Activated CD4-positive, alpha-beta T cell treated with anti-CD3 and anti-CD28 coated beads for 36 hours (primary cell): Measurements from ENCODE around the gene NALCN. TPM values are rescaled to one million over a fixed set of nuclear protein-coding genes. Genes with fewer than 3 reads are reported as not detected.

Source experiments
- ATAC-seq: fragments of 200-7000 bp; cut with Tn5 transposase; one replicate; pipeline ENCODE4 v1.10.0; 2021; ENCODE audit warnings: mild to moderate bottlenecking, moderate library complexity
- CTCF ChIA-PET: fragments of 350-600 bp; sonication (Branson Sonifier 250); formaldehyde crosslinking; loops from one replicate; lab custom pipeline; 2021; ENCODE audit warnings: antibody characterized with exemption; lab: Charles Lee
- POLR2A ChIA-PET: fragments of 350-600 bp; sonication (Branson Sonifier 250); formaldehyde crosslinking; loops from one replicate; lab custom pipeline; 2021; ENCODE audit warnings: antibody characterized with exemption, inconsistent platforms; lab: Charles Lee
- DNase-seq: peaks from one replicate; pipeline ENCODE4 v3.0.0-alpha.2; 2020
- H3K27ac Mint-ChIP-seq: one replicate; pipeline ENCODE4 v1.8.0; 2021; ENCODE audit warnings: mixed read lengths
- H3K27me3 Mint-ChIP-seq: one replicate; pipeline ENCODE4 v1.8.0; 2021; ENCODE audit warnings: mixed read lengths
- H3K36me3 Mint-ChIP-seq: one replicate; pipeline ENCODE4 v1.8.0; 2021; ENCODE audit warnings: low read depth, mixed read lengths
- H3K4me1 Mint-ChIP-seq: one replicate; pipeline ENCODE4 v1.8.0; 2021; ENCODE audit warnings: mixed read lengths
- H3K4me3 Mint-ChIP-seq: one replicate; pipeline ENCODE4 v1.8.0; 2021; ENCODE audit warnings: mild to moderate bottlenecking, moderate library complexity, mixed read lengths
- H3K9me3 Mint-ChIP-seq: one replicate; pipeline ENCODE4 v1.8.0; 2021; ENCODE audit warnings: low read depth, mixed read lengths
- intact Hi-C, 2 experiments: fragments of 100-400 bp; cut with DNase I in 1 of 2; cut with micrococcal nuclease in 1 of 2; formaldehyde crosslinking; loops; one replicate each; pipeline versions ENCODE4 v1.14.2 to v1.15.1; 2022 to 2024; cut with DNase I, micrococcal nuclease
- total RNA-seq, 2 experiments: library from RNA; stranded (reverse); gene quantifications; one replicate each; pipeline ENCODE4 v1.2.3, GENCODE V29; 2021

NALCN gene
- total RNA-seq, 2 experiments from 2014 or later = not detected

DNA sequence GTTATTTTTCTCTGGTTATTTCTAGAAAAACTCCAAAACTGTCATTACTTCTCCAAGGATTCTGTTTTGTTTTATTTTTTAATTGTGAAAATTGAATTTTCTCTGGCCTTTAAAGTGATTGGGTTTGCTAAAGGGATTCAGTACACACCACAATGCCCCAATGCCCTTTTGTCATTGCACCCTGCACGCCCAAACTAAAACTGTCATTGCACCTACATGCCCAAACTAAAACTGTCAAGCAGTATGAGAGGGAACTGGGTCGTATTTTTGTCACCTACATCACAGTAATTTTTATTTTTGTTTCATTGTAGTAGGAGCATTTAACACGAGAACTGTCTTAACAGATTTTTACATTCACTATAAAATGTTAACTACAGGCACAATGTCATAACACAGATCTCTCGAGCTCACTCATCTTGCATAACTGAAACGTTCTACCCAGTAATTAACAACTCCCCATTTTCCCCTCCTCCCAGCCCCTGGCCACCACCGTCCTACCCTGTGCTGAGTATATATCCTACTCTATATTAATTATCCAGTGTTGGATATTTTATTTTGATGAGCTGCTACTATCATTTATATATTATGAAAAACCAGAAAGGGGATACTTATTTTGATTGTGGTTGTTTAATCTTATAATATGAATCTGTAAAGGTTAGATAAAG, 7.2 kb downstream of the NALCN start:
- H3K27me3 Mint-ChIP-seq = peaks cover 9% of the 10 kb centered on the region
- ChIA-PET POLR2A (no interaction called here), CTCF (no interaction called here)
- no peaks in the 10 kb centered on the region for H3K9me3 Mint-ChIP-seq
- DNase-seq (no peak), ATAC-seq (no peak)
- H3K4me1 Mint-ChIP-seq = no peaks in the 10 kb centered on the region
- H3K36me3 Mint-ChIP-seq = no peaks in the 10 kb centered on the region
- intact Hi-C loops = no loop called here
- H3K27ac Mint-ChIP-seq = no peak overlapping the region
- no peak overlapping the region for H3K4me3 Mint-ChIP-seq

GRCh38 chr13:101408154-101408553, 8.2 kb downstream of the NALCN start:
- intact Hi-C loops = no loop called here
- H3K9me3 Mint-ChIP-seq = no peaks in the 10 kb centered on the region
- H3K4me1 Mint-ChIP-seq = no peaks in the 10 kb centered on the region

DNA sequence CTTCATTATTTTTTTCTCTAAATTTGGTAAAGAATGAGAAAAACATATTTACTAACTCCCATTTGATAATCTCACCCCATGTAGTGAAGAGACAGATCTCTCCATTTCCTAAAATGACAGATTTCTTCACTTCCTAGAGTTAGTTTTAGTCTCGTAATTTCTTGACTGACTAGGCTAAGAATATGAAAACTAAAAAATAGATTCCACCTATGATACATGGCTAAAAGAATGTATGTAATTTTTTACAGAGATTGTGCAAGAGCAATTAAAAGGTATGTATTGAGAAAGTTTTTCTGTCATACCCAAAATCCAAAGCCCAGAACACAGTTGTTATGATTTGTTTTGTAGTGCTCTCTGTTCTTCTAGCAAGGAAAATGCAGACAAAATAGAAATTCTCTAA, 9.5 kb downstream of the NALCN start:
- intact Hi-C loops = no loop called here
- H3K9me3 Mint-ChIP-seq = no peaks in the 10 kb centered on the region
- H3K27me3 Mint-ChIP-seq = peaks cover 12% of the 10 kb centered on the region

More at GRCh38 chr13:101408154-101408553, 8.2 kb downstream of the NALCN start:
- POLR2A ChIA-PET = no interaction called here
- Mint-ChIP-seq H3K27ac (no peak overlapping the region), H3K27me3 (peaks cover 10% of the 10 kb centered on the region), H3K4me3 (no peak overlapping the region), H3K36me3 (no peaks in the 10 kb centered on the region)
- CTCF ChIA-PET = no interaction called here
- no peak for DNase-seq
- ATAC-seq = no peak

DNA sequence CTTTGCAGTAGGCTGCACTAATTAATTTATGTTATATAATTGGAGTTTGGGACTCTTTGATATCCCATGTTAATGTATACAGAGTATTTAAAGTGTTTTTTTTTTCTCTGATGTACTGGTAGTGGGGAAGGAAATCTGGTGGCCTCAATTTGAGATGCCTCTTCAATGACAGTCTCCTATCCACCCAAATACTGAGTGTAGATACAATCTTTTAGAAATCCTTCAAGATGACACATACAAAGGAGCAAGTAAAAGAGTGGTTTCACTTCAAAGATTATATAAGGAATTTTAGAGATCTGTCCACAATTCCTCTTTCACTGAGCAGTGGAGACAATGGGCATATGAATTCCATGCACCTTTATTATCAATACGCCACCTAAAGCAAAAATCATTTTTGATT, 15.1 kb downstream of the NALCN start:
- Mint-ChIP-seq H3K4me3 (no peak overlapping the region), H3K9me3 (no peaks in the 10 kb centered on the region), H3K27ac (no peak overlapping the region), H3K27me3 (peaks cover 8% of the 10 kb centered on the region), H3K36me3 (no peaks in the 10 kb centered on the region), H3K4me1 (no peaks in the 10 kb centered on the region)
- intact Hi-C loops = no loop called here
- ATAC-seq = no peak
- ChIA-PET POLR2A (no interaction called here), CTCF (no interaction called here)
- DNase-seq = no peak

More for the DNA sequence above, 9.5 kb downstream of the NALCN start:
- Mint-ChIP-seq H3K4me1 (no peaks in the 10 kb centered on the region), H3K36me3 (no peaks in the 10 kb centered on the region), H3K27ac (no peak overlapping the region), H3K4me3 (no peak overlapping the region)
- ATAC-seq (no peak), DNase-seq (no peak)
- ChIA-PET POLR2A (no interaction called here), CTCF (no interaction called here)

- DNase-seq (no peak), ATAC-seq (no peak)
- ChIA-PET POLR2A (no interaction called here), CTCF (no interaction called here)
- peaks cover 4% of the 10 kb centered on the region for H3K27me3 Mint-ChIP-seq
- no peaks in the 10 kb centered on the region for H3K9me3 Mint-ChIP-seq
- H3K27ac Mint-ChIP-seq = no peak overlapping the region
- H3K4me3 Mint-ChIP-seq = no peak overlapping the region
- intact Hi-C loops = no loop called here
- no peaks in the 10 kb centered on the region for H3K4me1 Mint-ChIP-seq
- no peaks in the 10 kb centered on the region for H3K36me3 Mint-ChIP-seq
Observed at GRCh38 chr13:101399365-101399764, 16.9 kb downstream of the NALCN start.

- ChIA-PET CTCF (no interaction called here), POLR2A (no interaction called here)
- no peak for DNase-seq
- peaks cover 4% of the 10 kb centered on the region for H3K27me3 Mint-ChIP-seq
- H3K9me3 Mint-ChIP-seq = no peaks in the 10 kb centered on the region
- no peak for ATAC-seq
- no peak overlapping the region for H3K4me3 Mint-ChIP-seq
- H3K4me1 Mint-ChIP-seq = no peaks in the 10 kb centered on the region
- H3K36me3 Mint-ChIP-seq = no peaks in the 10 kb centered on the region
- intact Hi-C loops = no loop called here
- H3K27ac Mint-ChIP-seq = no peak overlapping the region
Observed at GRCh38 chr13:101398920-101399319, 17.4 kb downstream of the NALCN start.

- ATAC-seq (no peak), DNase-seq (no peak)
- intact Hi-C loops = no loop called here
- Mint-ChIP-seq H3K27me3 (peaks cover 2% of the 10 kb centered on the region), H3K36me3 (no peaks in the 10 kb centered on the region), H3K4me1 (no peaks in the 10 kb centered on the region), H3K9me3 (no peaks in the 10 kb centered on the region), H3K4me3 (no peak overlapping the region), H3K27ac (no peak overlapping the region)
- ChIA-PET POLR2A (no interaction called here), CTCF (no interaction called here)
Observed at GRCh38 chr13:101398191-101398590, 18.1 kb downstream of the NALCN start.

- Mint-ChIP-seq H3K4me3 (no peak overlapping the region), H3K27ac (no peak overlapping the region), H3K27me3 (no peaks in the 10 kb centered on the region), H3K36me3 (no peaks in the 10 kb centered on the region), H3K9me3 (no peaks in the 10 kb centered on the region), H3K4me1 (no peaks in the 10 kb centered on the region)
- no peak for DNase-seq
- no peak for ATAC-seq
- ChIA-PET CTCF (no interaction called here), POLR2A (no interaction called here)
- intact Hi-C loops = no loop called here
Observed at GRCh38 chr13:101397742-101398141, 18.6 kb downstream of the NALCN start.

- Mint-ChIP-seq H3K27me3 (no peaks in the 10 kb centered on the region), H3K4me3 (no peak overlapping the region), H3K4me1 (no peaks in the 10 kb centered on the region), H3K36me3 (no peaks in the 10 kb centered on the region), H3K27ac (no peak overlapping the region), H3K9me3 (no peaks in the 10 kb centered on the region)
- CTCF ChIA-PET = no interaction called here
- DNase-seq (no peak), ATAC-seq (no peak)
- intact Hi-C loops = no loop called here
- POLR2A ChIA-PET = no interaction called here
Observed at GRCh38 chr13:101394605-101395004, 21.7 kb downstream of the NALCN start.

- Mint-ChIP-seq H3K27ac (no peak overlapping the region), H3K4me1 (no peaks in the 10 kb centered on the region), H3K27me3 (no peaks in the 10 kb centered on the region), H3K36me3 (no peaks in the 10 kb centered on the region), H3K4me3 (no peak overlapping the region), H3K9me3 (no peaks in the 10 kb centered on the region)
- intact Hi-C loops = no loop called here
- ChIA-PET CTCF (no interaction called here), POLR2A (no interaction called here)
- DNase-seq (no peak), ATAC-seq (no peak)
Observed at GRCh38 chr13:101393140-101393539, 23.2 kb downstream of the NALCN start.

DNA sequence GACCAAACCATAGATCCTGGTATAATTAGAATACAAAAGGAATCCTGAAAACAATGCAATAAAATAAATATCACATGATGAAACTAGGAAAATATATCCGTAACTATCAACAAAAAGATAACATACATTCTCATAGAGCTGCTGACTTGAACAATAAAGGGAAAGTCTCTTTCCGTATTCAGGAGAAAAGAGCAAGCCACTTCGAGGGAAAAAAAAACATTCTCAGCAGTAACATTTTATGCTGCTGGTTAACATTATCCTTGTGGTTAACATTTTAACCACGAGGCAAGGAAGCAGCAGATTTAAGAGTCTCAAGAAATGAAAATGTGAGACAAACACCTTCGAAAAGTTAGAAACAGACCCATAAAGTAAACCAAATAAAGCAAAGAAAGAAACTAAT, 25.8 kb downstream of the NALCN start:
- no peaks in the 10 kb centered on the region for H3K27me3 Mint-ChIP-seq
- H3K27ac Mint-ChIP-seq = no peak overlapping the region
- H3K4me3 Mint-ChIP-seq = no peak overlapping the region
- no peaks in the 10 kb centered on the region for H3K9me3 Mint-ChIP-seq
- intact Hi-C loops = no loop called here
- no peaks in the 10 kb centered on the region for H3K36me3 Mint-ChIP-seq
- no peaks in the 10 kb centered on the region for H3K4me1 Mint-ChIP-seq
- CTCF ChIA-PET = no interaction called here
- POLR2A ChIA-PET = no interaction called here
- ATAC-seq (no peak), DNase-seq (no peak)

GRCh38 chr13:101384929-101385328, 31.4 kb downstream of the NALCN start:
- no peaks in the 10 kb centered on the region for H3K4me1 Mint-ChIP-seq
- ChIA-PET POLR2A (no interaction called here), CTCF (no interaction called here)
- intact Hi-C loops = no loop called here
- H3K36me3 Mint-ChIP-seq = no peaks in the 10 kb centered on the region
- no peaks in the 10 kb centered on the region for H3K9me3 Mint-ChIP-seq
- ATAC-seq = no peak
- no peak overlapping the region for H3K4me3 Mint-ChIP-seq
- no peak overlapping the region for H3K27ac Mint-ChIP-seq
- peaks cover 3% of the 10 kb centered on the region for H3K27me3 Mint-ChIP-seq
- DNase-seq = no peak
